Measurements from ENCODE around the gene WDR33.
"Not testable (repeated sequence)": the region's sequence is repeated elsewhere in the genome, so short reads cannot be mapped to it uniquely, and the experiment has no call there.

The WDR33 gene

GRCh38 chr2:127844973-127845372 is 34.0 kb upstream of the WDR33 start:
- no peak for TF ChIP-seq CTCF (IDR thresholded peaks at IDR 0.05)

GRCh38 chr2:127843677-127844076 is 32.7 kb upstream of the WDR33 start:
- Histone ChIP-seq H3K4me3 (no peak overlapping the region), H3K27ac (no peak overlapping the region)
- TF ChIP-seq CTCF (IDR thresholded peaks at IDR 0.05): no peak
- DNase-seq (ENCODE audit: low spot score): no peak

More at GRCh38 chr2:127844973-127845372, 34.0 kb upstream of the WDR33 start:
- DNase-seq (ENCODE audit: low spot score): no peak
- H3K27ac ChIP-seq: no peak overlapping the region
- no peak overlapping the region for H3K4me3 ChIP-seq

- no peak for TF ChIP-seq CTCF (IDR thresholded peaks at IDR 0.05)
- no peak overlapping the region for H3K27ac ChIP-seq
- no peak for DNase-seq (ENCODE audit: low spot score)
- H3K4me3 ChIP-seq: no peak overlapping the region
These were observed 30.7 kb upstream of the WDR33 start for GRCh38 chr2:127841466-127842178.

- Histone ChIP-seq H3K4me3 (no peak overlapping the region), H3K27ac (no peak overlapping the region)
- no peak for DNase-seq (ENCODE audit: low spot score)
- no peak for TF ChIP-seq CTCF (IDR thresholded peaks at IDR 0.05)
These were observed 29.9 kb upstream of the WDR33 start for GRCh38 chr2:127840893-127841292.

GRCh38 chr2:127834951-127835350 is 24.0 kb upstream of the WDR33 start:
- Histone ChIP-seq H3K27ac (no peak overlapping the region), H3K4me3 (no peak overlapping the region)
- DNase-seq (ENCODE audit: low spot score): no peak
- no peak for TF ChIP-seq CTCF (IDR thresholded peaks at IDR 0.05)

GRCh38 chr2:127829845-127830246 is 18.9 kb upstream of the WDR33 start:
- Histone ChIP-seq H3K27ac (no peak overlapping the region), H3K4me3 (no peak overlapping the region)
- DNase-seq (ENCODE audit: low spot score): no peak
- TF ChIP-seq CTCF (IDR thresholded peaks at IDR 0.05): no peak

GRCh38 chr2:127826708-127827107 is 15.7 kb upstream of the WDR33 start:
- H3K4me3 ChIP-seq: not testable (repeated sequence)

More at GRCh38 chr2:127826708-127827107, 15.7 kb upstream of the WDR33 start:
- H3K27ac ChIP-seq; DNase-seq (ENCODE audit: low spot score): not testable (repeated sequence)

All from coronary artery (tissue), 2 donors.